ENCODE data around the gene SON.
A peak's percentile ranks its signal among the peaks of the same experiment; 100 is the strongest.
"Not testable (repeated sequence)": the region's sequence is repeated elsewhere in the genome, so short reads cannot be mapped to it uniquely, and the experiment has no call there.

The SON gene
- total RNA-seq = 440 to 469 reads per million in 2 donors

GRCh38 chr21:33542640-33543504 lies at the start of gene SON:
SON (plus strand) TSS chr21:33543038; CDS start chr21:33543093, 55 bp downstream.
- peak; percentile 92 to 100 (median 98) for DNase-seq

GRCh38 chr21:33493756-33494155 lies 49.1 kb upstream of the SON start:
- no peak for DNase-seq

- no peak for DNase-seq
Observed at GRCh38 chr21:33495743-33496142, 47.1 kb upstream of the SON start.

GRCh38 chr21:33496345-33496744 lies 46.5 kb upstream of the SON start:
- DNase-seq = no peak

- DNase-seq = no peak
Observed at GRCh38 chr21:33505833-33506232, 37.0 kb upstream of the SON start.

- DNase-seq = not testable (repeated sequence)
Observed at GRCh38 chr21:33507003-33507402, 35.8 kb upstream of the SON start.

GRCh38 chr21:33510826-33511225 lies 32.0 kb upstream of the SON start:
- DNase-seq = no peak

- DNase-seq = no peak
Observed at GRCh38 chr21:33511639-33512038, 31.2 kb upstream of the SON start.

GRCh38 chr21:33512481-33512880 lies 30.4 kb upstream of the SON start:
- no peak for DNase-seq

GRCh38 chr21:33514229-33514628 lies 28.6 kb upstream of the SON start:
- peak in 1 of 5 experiments; percentile 17 for DNase-seq

GRCh38 chr21:33518899-33519298 lies 23.9 kb upstream of the SON start:
- no peak for DNase-seq

- no peak for DNase-seq
Observed at GRCh38 chr21:33522297-33522952, 20.4 kb upstream of the SON start.

- no peak for DNase-seq
Observed at GRCh38 chr21:33522953-33523349, 19.9 kb upstream of the SON start.

- DNase-seq = no peak
Observed at GRCh38 chr21:33531007-33531406, 11.8 kb upstream of the SON start.

GRCh38 chr21:33537212-33537611 lies 5.6 kb upstream of the SON start:
- no peak for DNase-seq

- no peak for DNase-seq
Observed at GRCh38 chr21:33539616-33540015, 3.2 kb upstream of the SON start.

GRCh38 chr21:33540711-33541104 lies 2.1 kb upstream of the SON start:
- no peak for DNase-seq

- DNase-seq = peak in 1 of 5 experiments; percentile 47
Observed at GRCh38 chr21:33541105-33541711, 1.6 kb upstream of the SON start.

- DNase-seq = peak; percentile 70 to 87 (median 76)
Observed at GRCh38 chr21:33541756-33542639, 840 bp upstream of the SON start, which contains the start of gene GART. GART (minus strand) TSS chr21:33542117; CDS start chr21:33539315, 2,802 bp downstream.

GRCh38 chr21:33543505-33544129 lies 779 bp downstream of the SON start:
- DNase-seq = peak in 3 of 5 experiments; percentile 20 to 57 (median 41)

GRCh38 chr21:33544451-33545195 lies 1.8 kb downstream of the SON start:
- DNase-seq = no peak

Data from T-helper 2 cell (primary cell).